Astrocyte (in vitro differentiated cells and primary cell): ENCODE measurements around the gene PCDHA2. TPM values are rescaled to one million over a fixed set of nuclear protein-coding genes. Genes with fewer than 3 reads are reported as not detected.
"Not testable (repeated sequence)": the region's sequence is repeated elsewhere in the genome, so short reads cannot be mapped to it uniquely, and the experiment has no call there.

ENCODE experiments used
- DNase-seq: peaks from one replicate; pipeline ENCODE4 v3.0.0-alpha.2; 2010; ENCODE audit warnings: low read depth
- FAIRE-seq: peaks from 2 replicates; lab custom pipeline; 2011; peaks lifted over from hg19 to GRCh38; lab: Jason Lieb, UNC
- H2AFZ ChIP-seq: 2 replicates; pipeline ENCODE4 v1.6.0; 2012; ENCODE audit warnings: low read depth, low read length, inconsistent platforms
- H3K27ac ChIP-seq: 2 replicates; pipeline ENCODE4 v1.5.1; 2011; ENCODE audit warnings: low read depth, low read length, inconsistent platforms
- H3K27me3 ChIP-seq: 2 replicates; pipeline ENCODE4 v1.6.0; 2011; ENCODE audit warnings: low read length, inconsistent platforms; ENCODE audit not compliant: insufficient read depth
- H3K36me3 ChIP-seq: 2 replicates; pipeline ENCODE4 v1.5.1; 2011; ENCODE audit warnings: low read length, inconsistent platforms; ENCODE audit not compliant: insufficient read depth
- H3K4me1 ChIP-seq: 2 replicates; pipeline ENCODE4 v1.5.1; 2011; ENCODE audit warnings: low read length, inconsistent platforms; ENCODE audit not compliant: insufficient read depth
- H3K4me2 ChIP-seq: 2 replicates; pipeline ENCODE4 v1.6.0; 2012; ENCODE audit warnings: low read length, inconsistent platforms
- H3K4me3 ChIP-seq: 2 replicates; pipeline ENCODE4 v1.5.1; 2011; ENCODE audit warnings: low read depth, mild to moderate bottlenecking, low read length, inconsistent platforms; ENCODE audit not compliant: insufficient read depth
- H3K79me2 ChIP-seq: 2 replicates; pipeline ENCODE4 v1.6.0; 2012; ENCODE audit warnings: mild to moderate bottlenecking, low read length, inconsistent platforms; ENCODE audit not compliant: insufficient read depth
- H3K9ac ChIP-seq: 2 replicates; pipeline ENCODE4 v1.6.0; 2012; ENCODE audit warnings: mild to moderate bottlenecking, low read length, inconsistent platforms
- H3K9me3 ChIP-seq: 2 replicates; pipeline ENCODE4 v1.5.1; 2012; ENCODE audit warnings: low read depth, mild to moderate bottlenecking, low read length, inconsistent platforms; ENCODE audit not compliant: insufficient read depth
- H4K20me1 ChIP-seq: 2 replicates; pipeline ENCODE4 v1.6.0; 2012; ENCODE audit warnings: low read length, inconsistent platforms; ENCODE audit not compliant: insufficient read depth
- H3K27ac Mint-ChIP-seq: one replicate; pipeline ENCODE4 v1.8.0; 2021; ENCODE audit warnings: mild to moderate bottlenecking, mixed read lengths; ENCODE audit not compliant: unreplicated experiment
- H3K27me3 Mint-ChIP-seq: one replicate; pipeline ENCODE4 v1.8.0; 2021; ENCODE audit warnings: low read depth, mixed read lengths; ENCODE audit not compliant: unreplicated experiment
- H3K36me3 Mint-ChIP-seq: one replicate; pipeline ENCODE4 v1.8.0; 2021; ENCODE audit warnings: low read depth, mixed read lengths; ENCODE audit not compliant: unreplicated experiment
- H3K4me1 Mint-ChIP-seq: one replicate; pipeline ENCODE4 v1.8.0; 2021; ENCODE audit warnings: low read depth, mixed read lengths; ENCODE audit not compliant: unreplicated experiment
- H3K4me3 Mint-ChIP-seq: one replicate; pipeline ENCODE4 v1.8.0; 2021; ENCODE audit warnings: mild to moderate bottlenecking, moderate library complexity, mixed read lengths; ENCODE audit not compliant: unreplicated experiment
- H3K9me3 Mint-ChIP-seq: one replicate; pipeline ENCODE4 v1.8.0; 2021; ENCODE audit warnings: mild to moderate bottlenecking, mixed read lengths; ENCODE audit not compliant: unreplicated experiment
- EZH2 ChIP-seq: IDR thresholded peaks from 2 replicates; pipeline ENCODE4 v1.6.1; 2012; ENCODE audit warnings: mild to moderate bottlenecking, low read length, inconsistent platforms; ENCODE audit not compliant: insufficient read depth
- total RNA-seq: library from RNA; stranded (reverse); gene quantifications from 2 replicates; pipeline ENCODE4 v1.2.1, GENCODE V29; 2021
- TF ChIP-seq, protein P1 (sequence below): IDR thresholded peaks from 2 replicates; pipeline ENCODE4 v1.5.1; 2011; ENCODE audit warnings: low read depth, mild to moderate bottlenecking, inconsistent platforms, low read length, moderate library complexity; ENCODE audit not compliant: insufficient read depth

The PCDHA2 gene
- total RNA-seq, 1 donor from 2014 or later, result 2.3 TPM

DNA sequence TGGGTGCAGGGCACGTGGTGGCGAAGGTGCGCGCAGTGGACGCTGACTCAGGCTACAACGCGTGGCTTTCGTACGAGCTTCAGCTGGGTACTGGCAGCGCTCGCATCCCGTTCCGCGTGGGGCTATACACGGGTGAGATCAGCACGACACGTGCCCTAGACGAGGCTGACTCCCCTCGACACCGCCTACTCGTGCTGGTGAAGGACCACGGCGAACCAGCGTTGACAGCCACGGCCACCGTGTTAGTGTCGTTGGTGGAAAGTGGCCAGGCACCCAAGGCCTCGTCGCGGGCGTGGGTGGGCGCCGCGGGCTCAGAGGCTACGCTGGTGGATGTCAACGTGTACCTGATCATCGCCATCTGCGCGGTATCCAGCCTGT is 2.1 kb downstream of the PCDHA2 start:
- no peaks in the 10 kb centered on the region for H4K20me1 ChIP-seq
- H3K9me3 ChIP-seq, result peaks cover 10% of the 10 kb centered on the region
- no peaks in the 10 kb centered on the region for H3K79me2 ChIP-seq
- Mint-ChIP-seq H3K36me3 (peaks cover 18% of the 10 kb centered on the region), H3K27me3 (no peaks in the 10 kb centered on the region), H3K4me3 (no peak overlapping the region), H3K9me3 (peaks cover 18% of the 10 kb centered on the region), H3K27ac (no peak overlapping the region), H3K4me1 (no peaks in the 10 kb centered on the region)
- no peak overlapping the region for H3K4me2 ChIP-seq
- no peak overlapping the region for H2AFZ ChIP-seq
- H3K4me1 ChIP-seq, result no peaks in the 10 kb centered on the region
- H3K27me3 ChIP-seq, result no peaks in the 10 kb centered on the region
- TF ChIP-seq, protein P1, sequence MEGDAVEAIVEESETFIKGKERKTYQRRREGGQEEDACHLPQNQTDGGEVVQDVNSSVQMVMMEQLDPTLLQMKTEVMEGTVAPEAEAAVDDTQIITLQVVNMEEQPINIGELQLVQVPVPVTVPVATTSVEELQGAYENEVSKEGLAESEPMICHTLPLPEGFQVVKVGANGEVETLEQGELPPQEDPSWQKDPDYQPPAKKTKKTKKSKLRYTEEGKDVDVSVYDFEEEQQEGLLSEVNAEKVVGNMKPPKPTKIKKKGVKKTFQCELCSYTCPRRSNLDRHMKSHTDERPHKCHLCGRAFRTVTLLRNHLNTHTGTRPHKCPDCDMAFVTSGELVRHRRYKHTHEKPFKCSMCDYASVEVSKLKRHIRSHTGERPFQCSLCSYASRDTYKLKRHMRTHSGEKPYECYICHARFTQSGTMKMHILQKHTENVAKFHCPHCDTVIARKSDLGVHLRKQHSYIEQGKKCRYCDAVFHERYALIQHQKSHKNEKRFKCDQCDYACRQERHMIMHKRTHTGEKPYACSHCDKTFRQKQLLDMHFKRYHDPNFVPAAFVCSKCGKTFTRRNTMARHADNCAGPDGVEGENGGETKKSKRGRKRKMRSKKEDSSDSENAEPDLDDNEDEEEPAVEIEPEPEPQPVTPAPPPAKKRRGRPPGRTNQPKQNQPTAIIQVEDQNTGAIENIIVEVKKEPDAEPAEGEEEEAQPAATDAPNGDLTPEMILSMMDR, result no peak
- TF ChIP-seq EZH2, result no peak
- FAIRE-seq (no peak), DNase-seq (no peak)
- H3K27ac ChIP-seq, result no peak overlapping the region
- H3K9ac ChIP-seq, result no peak overlapping the region
- H3K4me3 ChIP-seq, result no peak overlapping the region
- no peaks in the 10 kb centered on the region for H3K36me3 ChIP-seq

DNA sequence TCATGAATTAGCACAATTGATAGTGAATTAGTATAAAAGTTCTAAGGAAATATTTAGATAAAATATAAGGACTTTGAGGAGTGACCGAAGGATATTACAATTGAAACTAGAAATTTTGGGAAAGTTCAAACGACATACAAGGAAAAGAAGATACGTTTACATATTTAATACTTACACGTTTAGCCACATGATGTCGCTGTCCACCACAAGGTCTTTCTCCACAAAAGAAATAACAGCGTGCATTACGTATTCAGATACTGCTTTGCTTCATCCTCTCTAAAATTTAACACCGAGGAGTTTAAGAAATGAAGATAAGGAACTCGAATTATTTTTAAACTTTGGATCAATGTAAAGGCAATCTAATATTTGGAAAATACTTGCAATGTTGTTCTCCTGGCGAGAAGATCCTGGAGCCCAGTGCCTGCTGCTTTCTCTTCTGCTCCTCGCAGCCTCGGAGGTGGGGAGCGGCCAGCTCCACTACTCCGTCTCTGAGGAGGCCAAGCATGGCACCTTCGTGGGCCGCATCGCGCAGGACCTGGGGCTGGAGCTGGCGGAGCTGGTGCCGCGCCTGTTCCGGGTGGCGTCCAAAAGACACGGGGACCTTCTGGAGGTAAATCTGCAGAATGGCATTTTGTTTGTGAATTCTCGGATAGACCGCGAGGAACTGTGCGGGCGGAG is 6.3 kb downstream of the PCDHA2 start, which contains the start of gene PCDHA3:
TSS of gene PCDHA3 (plus strand) at position 242 of the 678 bp plus-strand sequence.
- no peaks in the 10 kb centered on the region for H3K27me3 ChIP-seq
- no peaks in the 10 kb centered on the region for H3K36me3 ChIP-seq
- Mint-ChIP-seq H3K36me3 (peaks cover 24% of the 10 kb centered on the region), H3K27me3 (no peaks in the 10 kb centered on the region), H3K4me1 (no peaks in the 10 kb centered on the region), H3K4me3 (peak within 1 kb of the TSS; percentile 8), H3K27ac (no peak within 1 kb of the TSS), H3K9me3 (peaks cover 16% of the 10 kb centered on the region)
- H3K4me1 ChIP-seq, result no peaks in the 10 kb centered on the region
- no peak within 1 kb of the TSS for H3K27ac ChIP-seq
- no peaks in the 10 kb centered on the region for H3K79me2 ChIP-seq
- FAIRE-seq, result peak; percentile 17
- peak; percentile 6 for DNase-seq
- H4K20me1 ChIP-seq, result no peaks in the 10 kb centered on the region
- TF ChIP-seq, protein P1, result no peak
- TF ChIP-seq EZH2, result no peak
- H3K4me2 ChIP-seq, result peak within 1 kb of the TSS; percentile 25
- H3K9me3 ChIP-seq, result peaks cover 16% of the 10 kb centered on the region
- H3K4me3 ChIP-seq, result no peak within 1 kb of the TSS
- no peak within 1 kb of the TSS for H2AFZ ChIP-seq
- H3K9ac ChIP-seq, result no peak within 1 kb of the TSS

- H3K9ac ChIP-seq, result no peak overlapping the region
- no peak overlapping the region for H3K4me3 Mint-ChIP-seq
- no peaks in the 10 kb centered on the region for H3K4me1 Mint-ChIP-seq
- DNase-seq (no peak), FAIRE-seq (no peak)
- H3K36me3 Mint-ChIP-seq, result peaks cover 24% of the 10 kb centered on the region
- H3K27ac ChIP-seq, result no peak overlapping the region
- peaks cover 15% of the 10 kb centered on the region for H3K9me3 ChIP-seq
- H3K36me3 ChIP-seq, result no peaks in the 10 kb centered on the region
- no peaks in the 10 kb centered on the region for H3K79me2 ChIP-seq
- peak overlapping the region; percentile 25 for H3K4me2 ChIP-seq
- H3K4me1 ChIP-seq, result no peaks in the 10 kb centered on the region
- no peaks in the 10 kb centered on the region for H3K27me3 Mint-ChIP-seq
- no peak overlapping the region for H3K27ac Mint-ChIP-seq
- H2AFZ ChIP-seq, result no peak overlapping the region
- peaks cover 12% of the 10 kb centered on the region for H3K9me3 Mint-ChIP-seq
- H4K20me1 ChIP-seq, result no peaks in the 10 kb centered on the region
- H3K27me3 ChIP-seq, result no peaks in the 10 kb centered on the region
- TF ChIP-seq EZH2, result no peak
- TF ChIP-seq, protein P1, result no peak
- H3K4me3 ChIP-seq, result no peak overlapping the region
These were observed 6.8 kb downstream of the PCDHA2 start for GRCh38 chr5:140801494-140801841.

- H3K9me3 ChIP-seq, H3K27me3 Mint-ChIP-seq, DNase-seq, H3K4me3 Mint-ChIP-seq, H4K20me1 ChIP-seq, H3K27ac Mint-ChIP-seq, H3K9ac ChIP-seq, H3K36me3 ChIP-seq, H3K27me3 ChIP-seq, H3K4me2 ChIP-seq, H3K27ac ChIP-seq, H3K79me2 ChIP-seq, H3K4me1 Mint-ChIP-seq, FAIRE-seq, H2AFZ ChIP-seq, H3K4me1 ChIP-seq, H3K4me3 ChIP-seq: not testable (repeated sequence)
- peaks cover 23% of the 10 kb centered on the region for H3K36me3 Mint-ChIP-seq
- peaks cover 11% of the 10 kb centered on the region for H3K9me3 Mint-ChIP-seq
These were observed 7.7 kb downstream of the PCDHA2 start for GRCh38 chr5:140802381-140802780.
